CD4-positive, CD25-positive, alpha-beta regulatory T cell (primary cell): ENCODE measurements around the gene DNAJC18. TPM values are rescaled to one million over a fixed set of nuclear protein-coding genes. Genes with fewer than 3 reads are reported as not detected.

Source experiments
- ATAC-seq, 2 donors: fragments of 150-1000 bp; cut with Tn5 transposase; one replicate each; pipeline ENCODE4 v1.10.0; 2021; ENCODE audit warnings: low read depth in 2 of 2, moderate number of reproducible peaks in 2 of 2, moderate library complexity in 1 of 2
- DNase-seq, 3 donors: peaks; one replicate each; pipeline versions ENCODE4 v3.0.0 to v3.0.0-alpha.2; 2012 to 2022; ENCODE audit warnings: mixed read lengths in 1 of 3
- H3K27ac ChIP-seq: one replicate; pipeline ENCODE4 v1.7.0; 2013; ENCODE audit warnings: mild to moderate bottlenecking, low read length; ENCODE audit not compliant: insufficient read depth, poor library complexity, severe bottlenecking
- H3K27me3 ChIP-seq: one replicate; pipeline ENCODE4 v1.7.0; 2013; ENCODE audit warnings: low read length; ENCODE audit not compliant: control insufficient read depth, insufficient read depth
- H3K36me3 ChIP-seq: one replicate; pipeline ENCODE4 v1.7.0; 2013; ENCODE audit warnings: mild to moderate bottlenecking, low read length, moderate library complexity; ENCODE audit not compliant: control insufficient read depth, insufficient read depth
- H3K4me1 ChIP-seq: 2 replicates; pipeline ENCODE4 v1.7.0; 2013; ENCODE audit warnings: mild to moderate bottlenecking, low read length; ENCODE audit not compliant: insufficient read depth, control insufficient read depth, poor library complexity, severe bottlenecking
- H3K4me3 ChIP-seq: one replicate; pipeline ENCODE4 v1.7.0; 2013; ENCODE audit warnings: low read depth, mild to moderate bottlenecking, low read length, moderate library complexity
- H3K9me3 ChIP-seq, 2 experiments: 1 replicate in 1 of 2; 2 replicates in 1 of 2; pipeline ENCODE4 v1.7.0; 2013; ENCODE audit warnings: low read length in 2 of 2, mild to moderate bottlenecking in 1 of 2, moderate library complexity in 1 of 2; ENCODE audit not compliant: control insufficient read depth in 2 of 2
- H3K27ac Mint-ChIP-seq, 3 donors: one replicate each; pipeline ENCODE4 v1.8.0; 2020 to 2022; ENCODE audit warnings: mild to moderate bottlenecking in 3 of 3, mixed read lengths in 3 of 3, moderate library complexity in 2 of 3
- H3K27me3 Mint-ChIP-seq: one replicate; pipeline ENCODE4 v1.8.0; 2022; ENCODE audit warnings: mild to moderate bottlenecking, mixed read lengths
- H3K36me3 Mint-ChIP-seq: one replicate; pipeline ENCODE4 v1.8.0; 2020; ENCODE audit warnings: mixed read lengths
- H3K4me1 Mint-ChIP-seq, 4 donors: one replicate each; pipeline ENCODE4 v1.8.0; 2020 to 2022; ENCODE audit warnings: mixed read lengths in 4 of 4, mild to moderate bottlenecking in 1 of 4
- H3K4me3 Mint-ChIP-seq, 4 donors: one replicate each; pipeline ENCODE4 v1.8.0; 2020 to 2022; ENCODE audit warnings: mild to moderate bottlenecking in 4 of 4, mixed read lengths in 4 of 4, moderate library complexity in 3 of 4
- H3K9me3 Mint-ChIP-seq, 7 donors: one replicate each; pipeline ENCODE4 v1.8.0; 2020 to 2022; ENCODE audit warnings: mixed read lengths in 7 of 7, mild to moderate bottlenecking in 3 of 7, moderate library complexity in 2 of 7
- polyA plus RNA-seq, 4 donors: library from polyadenylated mRNA; unstranded; fragments of 300-500 nt; fragmentation: Illumina TruSeq; gene quantifications; one replicate each; pipeline ENCODE4 v1.2.3, GENCODE V29; 2021
- total RNA-seq: library from RNA; stranded (reverse); gene quantifications from one replicate; pipeline ENCODE4 v1.2.3, GENCODE V29; 2022

Gene DNAJC18
- total and polyA plus RNA-seq, 5 donors from 2014 or later = 4.0 to 9.0 (median 5.6) TPM

DNA sequence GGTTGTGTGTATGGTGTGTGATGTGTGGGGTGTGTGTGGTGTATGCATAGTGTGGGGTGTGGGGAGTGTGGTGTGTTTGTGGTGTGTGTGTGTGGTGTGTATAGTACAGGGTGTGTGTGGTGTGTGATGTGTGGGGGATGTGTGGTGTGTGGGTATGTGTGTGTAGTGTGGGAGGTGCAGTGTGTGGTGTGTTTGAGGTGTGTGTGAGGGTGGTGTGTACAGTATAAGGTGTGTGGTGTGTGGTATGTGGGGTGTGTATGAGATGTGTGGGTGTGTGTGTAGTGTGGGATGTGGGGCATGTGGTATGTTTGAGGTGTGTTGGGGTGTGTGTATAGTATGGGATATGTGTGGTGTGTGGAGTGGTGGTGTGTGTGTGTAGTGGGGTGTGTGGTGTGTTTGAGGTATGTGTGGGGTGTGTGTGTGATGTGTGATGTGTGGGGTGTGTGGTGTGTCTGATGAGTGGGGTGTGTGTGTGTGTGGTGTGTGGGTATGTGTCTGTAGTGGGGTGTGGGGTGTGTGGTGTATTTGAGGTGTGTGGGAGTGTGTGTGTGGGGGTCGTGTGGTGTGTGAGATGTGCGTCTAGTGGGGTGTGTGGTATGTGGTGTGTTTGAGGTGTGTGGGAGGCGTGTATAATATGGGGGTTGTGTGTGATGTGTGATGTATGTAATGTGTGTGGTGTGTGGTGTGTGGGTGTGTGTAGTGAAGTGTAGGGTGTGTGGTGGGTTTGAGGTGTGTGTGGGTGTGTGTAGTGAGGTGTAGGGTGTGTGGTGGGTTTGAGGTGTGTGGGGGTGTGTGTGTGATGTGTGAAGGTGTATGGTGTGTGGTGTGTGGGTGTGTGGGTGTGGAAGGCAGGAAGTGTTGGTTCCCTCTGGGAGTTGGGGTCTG lies 14.6 kb upstream of the DNAJC18 start:
- Histone ChIP-seq H3K36me3 (no peaks in the 10 kb centered on the region), H3K27me3 (no peaks in the 10 kb centered on the region), H3K9me3 (no peaks in the 10 kb centered on the region), H3K4me3 (no peak overlapping the region), H3K27ac (no peak overlapping the region), H3K4me1 (peaks cover 32% of the 10 kb centered on the region)
- ATAC-seq (no peak), DNase-seq (no peak)
- Mint-ChIP-seq H3K9me3 (no peaks in the 10 kb centered on the region), H3K4me3 (no peak overlapping the region), H3K27ac (peak overlapping the region; percentile 35 to 90 (median 87)), H3K27me3 (no peaks in the 10 kb centered on the region), H3K4me1 (peaks cover 0 to 51% (median 17%) of the 10 kb centered on the region in 4 donors), H3K36me3 (no peaks in the 10 kb centered on the region)

- H3K9me3 ChIP-seq = no peaks in the 10 kb centered on the region
- H3K36me3 Mint-ChIP-seq = no peaks in the 10 kb centered on the region
- H3K4me1 Mint-ChIP-seq = peaks cover 10 to 47% (median 22%) of the 10 kb centered on the region in 4 donors
- H3K27me3 Mint-ChIP-seq = no peaks in the 10 kb centered on the region
- H3K36me3 ChIP-seq = no peaks in the 10 kb centered on the region
- no peak for ATAC-seq
- no peaks in the 10 kb centered on the region for H3K27me3 ChIP-seq
- no peak for DNase-seq
- no peak overlapping the region for H3K27ac ChIP-seq
- H3K9me3 Mint-ChIP-seq = no peaks in the 10 kb centered on the region
- H3K4me1 ChIP-seq = peaks cover 20% of the 10 kb centered on the region
- H3K27ac Mint-ChIP-seq = no peak overlapping the region
- H3K4me3 Mint-ChIP-seq = no peak overlapping the region
- H3K4me3 ChIP-seq = no peak overlapping the region
Observed at GRCh38 chr5:139451878-139452660, 12.7 kb upstream of the DNAJC18 start.

DNA sequence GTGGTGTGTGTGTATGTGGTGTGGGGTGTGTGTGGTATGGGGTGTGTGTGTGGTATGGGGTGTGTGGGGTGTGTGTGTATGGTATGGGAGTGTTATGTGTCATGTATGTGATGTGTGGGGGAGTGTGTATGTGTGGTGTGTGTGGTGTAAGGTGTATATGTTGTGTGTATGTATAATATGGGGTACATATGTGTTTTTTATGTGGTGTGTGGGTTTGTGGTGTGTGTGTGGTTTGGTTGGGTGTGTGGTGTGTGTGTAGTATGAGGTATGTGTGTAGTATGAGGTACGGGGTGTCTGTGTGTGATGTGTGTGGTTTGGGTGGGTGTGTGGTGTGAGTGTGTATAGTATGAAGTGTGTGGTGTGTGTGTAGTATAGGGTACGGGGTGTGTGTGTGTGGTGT lies 11.9 kb upstream of the DNAJC18 start:
- Mint-ChIP-seq H3K4me1 (peaks cover 14 to 48% (median 24%) of the 10 kb centered on the region in 4 donors), H3K4me3 (no peak overlapping the region), H3K9me3 (no peaks in the 10 kb centered on the region), H3K36me3 (no peaks in the 10 kb centered on the region), H3K27me3 (no peaks in the 10 kb centered on the region), H3K27ac (no peak overlapping the region)
- ATAC-seq (no peak), DNase-seq (no peak)
- no peaks in the 10 kb centered on the region for H3K27me3 ChIP-seq
- no peak overlapping the region for H3K4me3 ChIP-seq
- H3K27ac ChIP-seq = no peak overlapping the region
- H3K36me3 ChIP-seq = no peaks in the 10 kb centered on the region
- peaks cover 23% of the 10 kb centered on the region for H3K4me1 ChIP-seq
- H3K9me3 ChIP-seq = no peaks in the 10 kb centered on the region

GRCh38 chr5:139446956-139447779 lies 7.8 kb upstream of the DNAJC18 start:
- H3K36me3 Mint-ChIP-seq = no peaks in the 10 kb centered on the region
- no peak overlapping the region for H3K27ac ChIP-seq
- H3K36me3 ChIP-seq = no peaks in the 10 kb centered on the region
- H3K27me3 ChIP-seq = no peaks in the 10 kb centered on the region
- no peaks in the 10 kb centered on the region for H3K27me3 Mint-ChIP-seq
- ATAC-seq (no peak), DNase-seq (peak in 1 of 3 donors; percentile 43)
- H3K27ac Mint-ChIP-seq = peak overlapping the region in 2 of 3 donors; percentile 68 to 83
- peak overlapping the region in 2 of 4 donors; percentile 54 to 62 for H3K4me3 Mint-ChIP-seq
- H3K4me3 ChIP-seq = no peak overlapping the region
- H3K9me3 ChIP-seq = no peaks in the 10 kb centered on the region
- no peaks in the 10 kb centered on the region for H3K9me3 Mint-ChIP-seq
- peaks cover 24 to 56% (median 37%) of the 10 kb centered on the region in 4 donors for H3K4me1 Mint-ChIP-seq
- H3K4me1 ChIP-seq = peaks cover 32% of the 10 kb centered on the region

- H3K27ac ChIP-seq = no peak overlapping the region
- H3K4me3 Mint-ChIP-seq = peak overlapping the region in 1 of 4 donors; percentile 54
- DNase-seq = no peak
- H3K4me1 ChIP-seq = peaks cover 23% of the 10 kb centered on the region
- no peak for ATAC-seq
- no peaks in the 10 kb centered on the region for H3K27me3 Mint-ChIP-seq
- H3K9me3 ChIP-seq = no peaks in the 10 kb centered on the region
- no peak overlapping the region for H3K4me3 ChIP-seq
- no peaks in the 10 kb centered on the region for H3K27me3 ChIP-seq
- H3K36me3 Mint-ChIP-seq = no peaks in the 10 kb centered on the region
- H3K27ac Mint-ChIP-seq = peak overlapping the region in 2 of 3 donors; percentile 62 to 75
- H3K4me1 Mint-ChIP-seq = peaks cover 24 to 56% (median 37%) of the 10 kb centered on the region in 4 donors
- H3K9me3 Mint-ChIP-seq = no peaks in the 10 kb centered on the region
- H3K36me3 ChIP-seq = no peaks in the 10 kb centered on the region
Observed at GRCh38 chr5:139445325-139446170, 6.2 kb upstream of the DNAJC18 start.

DNA sequence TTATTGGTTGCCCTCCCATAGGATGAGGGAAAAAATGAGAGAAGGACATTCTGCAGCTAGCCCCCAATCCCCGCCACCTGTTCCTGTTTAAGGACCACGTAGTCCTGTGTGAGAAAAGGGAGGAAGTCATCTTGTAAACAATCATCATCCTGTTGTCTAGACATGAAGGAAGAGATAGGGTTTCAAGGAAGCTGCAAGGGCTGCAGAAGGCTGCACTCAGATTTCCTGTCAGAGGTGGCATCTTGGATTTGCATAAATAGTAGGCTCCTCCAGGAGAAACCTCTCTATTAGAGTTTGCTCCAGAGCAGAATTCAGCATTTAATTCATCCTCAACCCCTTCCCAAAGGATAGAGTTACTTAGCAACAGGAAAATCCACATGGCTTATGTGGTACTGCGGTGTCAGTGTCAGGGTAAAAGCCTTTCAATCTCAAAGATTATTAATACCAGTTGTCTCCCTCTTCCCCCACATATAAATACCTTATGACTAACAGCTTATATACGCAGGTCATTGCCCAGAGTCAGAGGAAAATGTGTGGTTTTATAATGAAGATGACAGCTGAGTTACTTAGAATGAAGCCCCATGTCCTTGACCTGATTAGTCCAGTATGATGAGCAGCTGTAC lies 4.6 kb upstream of the DNAJC18 start:
- Histone ChIP-seq H3K9me3 (no peaks in the 10 kb centered on the region), H3K4me3 (peak overlapping the region; percentile 2), H3K4me1 (peaks cover 34% of the 10 kb centered on the region), H3K36me3 (no peaks in the 10 kb centered on the region), H3K27ac (no peak overlapping the region), H3K27me3 (no peaks in the 10 kb centered on the region)
- Mint-ChIP-seq H3K9me3 (no peaks in the 10 kb centered on the region), H3K4me1 (peaks cover 28 to 66% (median 42%) of the 10 kb centered on the region in 4 donors), H3K27ac (peak overlapping the region; percentile 65 to 93 (median 71)), H3K4me3 (peak overlapping the region in 2 of 4 donors; percentile 84 to 86), H3K27me3 (no peaks in the 10 kb centered on the region), H3K36me3 (no peaks in the 10 kb centered on the region)
- peak in 1 of 3 donors; percentile 55 for DNase-seq
- ATAC-seq = no peak
